Stimulated activated naive CD8-positive, alpha-beta T cell treated with anti-CD3 and anti-CD28 coated beads, Interleukin-15, amount 100 ng/mL, for 72 hours (primary cell): ENCODE results near the gene UGT1A7.
"Not testable (repeated sequence)": the region's sequence is repeated elsewhere in the genome, so short reads cannot be mapped to it uniquely, and the experiment has no call there.

Source experiments
- ATAC-seq: fragments of 150-1000 bp; cut with Tn5 transposase; 2 replicates; pipeline ENCODE4 v1.10.0; 2021; ENCODE audit warnings: mild to moderate bottlenecking, moderate library complexity
- DNase-seq, 2 donors: peaks; one replicate each; pipeline ENCODE4 v3.0.0; 2021 to 2022
- H3K27ac Mint-ChIP-seq, 2 donors: one replicate each; pipeline ENCODE4 v1.8.0; 2022; ENCODE audit warnings: mild to moderate bottlenecking in 2 of 2, mixed read lengths in 2 of 2, moderate library complexity in 2 of 2
- H3K27me3 Mint-ChIP-seq: one replicate; pipeline ENCODE4 v1.8.0; 2022; ENCODE audit warnings: mixed read lengths
- H3K4me1 Mint-ChIP-seq: one replicate; pipeline ENCODE4 v1.8.0; 2022; ENCODE audit warnings: mild to moderate bottlenecking, mixed read lengths
- H3K4me3 Mint-ChIP-seq, 2 donors: one replicate each; pipeline ENCODE4 v1.8.0; 2022; ENCODE audit warnings: mild to moderate bottlenecking in 2 of 2, mixed read lengths in 2 of 2, moderate library complexity in 1 of 2
- H3K9me3 Mint-ChIP-seq, 2 donors: one replicate each; pipeline ENCODE4 v1.8.0; 2022; ENCODE audit warnings: mixed read lengths in 2 of 2

Gene UGT1A7

DNA sequence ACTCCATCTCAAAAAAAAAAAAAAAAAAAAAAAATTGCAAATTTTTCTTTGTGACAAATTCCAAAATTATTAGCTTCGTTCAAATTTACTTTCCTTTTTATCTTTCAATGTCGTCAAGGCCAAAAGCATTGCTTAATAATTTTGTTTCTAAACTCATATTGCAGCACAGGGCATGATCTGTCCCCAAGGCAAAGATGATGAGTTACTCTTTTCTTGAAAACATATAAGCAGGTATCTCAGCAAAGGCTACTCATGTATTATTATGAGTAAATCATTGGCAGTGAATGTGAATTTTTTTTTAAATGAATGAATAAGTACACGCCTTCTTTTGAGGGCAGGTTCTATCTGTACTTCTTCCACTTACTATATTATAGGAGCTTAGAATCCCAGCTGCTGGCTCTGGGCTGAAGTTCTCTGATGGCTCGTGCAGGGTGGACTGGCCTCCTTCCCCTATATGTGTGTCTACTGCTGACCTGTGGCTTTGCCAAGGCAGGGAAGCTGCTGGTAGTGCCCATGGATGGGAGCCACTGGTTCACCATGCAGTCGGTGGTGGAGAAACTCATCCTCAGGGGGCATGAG, at the start of gene UGT1A7:
TSS of gene UGT1A7 (plus strand) at position 381 of the 579 bp plus-strand sequence. CDS start at position 418, 37 bp downstream.
- no peak within 1 kb of the TSS for H3K27ac Mint-ChIP-seq
- DNase-seq = no peak
- H3K27me3 Mint-ChIP-seq = peaks cover 6% of the 10 kb centered on the region
- no peak for ATAC-seq
- no peaks in the 10 kb centered on the region for H3K9me3 Mint-ChIP-seq
- H3K4me3 Mint-ChIP-seq = no peak within 1 kb of the TSS
- no peaks in the 10 kb centered on the region for H3K4me1 Mint-ChIP-seq

DNA sequence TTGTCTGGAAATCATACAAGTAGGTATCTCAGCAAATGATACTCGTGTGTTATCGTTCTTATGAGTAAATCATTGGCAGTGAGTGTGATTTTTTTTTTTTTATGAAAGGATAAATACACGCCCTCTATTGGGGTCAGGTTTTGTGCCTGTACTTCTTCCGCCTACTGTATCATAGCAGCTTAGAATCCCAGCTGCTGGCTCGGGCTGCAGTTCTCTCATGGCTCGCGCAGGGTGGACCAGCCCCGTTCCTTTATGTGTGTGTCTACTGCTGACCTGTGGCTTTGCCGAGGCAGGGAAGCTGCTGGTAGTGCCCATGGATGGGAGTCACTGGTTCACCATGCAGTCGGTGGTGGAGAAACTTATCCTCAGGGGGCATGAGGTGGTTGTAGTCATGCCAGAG, 45.4 kb upstream of the UGT1A7 start, which contains the start of gene UGT1A10:
TSS of gene UGT1A10 (plus strand) at position 143 of the 400 bp plus-strand sequence. CDS start at position 218, 75 bp downstream.
- H3K4me1 Mint-ChIP-seq, H3K9me3 Mint-ChIP-seq, DNase-seq, H3K27ac Mint-ChIP-seq, H3K4me3 Mint-ChIP-seq, ATAC-seq: not testable (repeated sequence)
- H3K27me3 Mint-ChIP-seq = peaks cover 10% of the 10 kb centered on the region

DNA sequence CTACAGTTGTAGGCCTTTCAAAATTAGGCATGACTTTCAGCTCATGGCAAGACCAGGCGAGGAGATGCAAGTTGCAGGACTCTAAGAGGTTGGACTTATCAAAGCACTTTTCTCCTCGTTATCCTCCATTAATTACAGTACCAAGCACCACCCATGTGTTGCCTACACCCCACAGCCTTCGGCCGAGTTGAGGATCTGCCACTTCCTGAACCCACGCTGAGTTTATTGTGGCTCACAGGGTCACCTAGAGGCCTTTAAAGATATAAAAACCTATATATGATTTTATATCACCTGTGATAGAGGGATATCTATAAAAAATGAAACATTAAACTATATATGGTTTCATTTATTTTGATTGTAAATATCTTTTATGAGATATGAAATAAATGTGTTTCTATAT, 42.9 kb upstream of the UGT1A7 start:
- no peak for DNase-seq
- Mint-ChIP-seq H3K9me3 (no peaks in the 10 kb centered on the region), H3K4me3 (no peak overlapping the region), H3K27me3 (peaks cover 10% of the 10 kb centered on the region), H3K4me1 (peaks cover 8% of the 10 kb centered on the region), H3K27ac (no peak overlapping the region)
- ATAC-seq = no peak

DNA sequence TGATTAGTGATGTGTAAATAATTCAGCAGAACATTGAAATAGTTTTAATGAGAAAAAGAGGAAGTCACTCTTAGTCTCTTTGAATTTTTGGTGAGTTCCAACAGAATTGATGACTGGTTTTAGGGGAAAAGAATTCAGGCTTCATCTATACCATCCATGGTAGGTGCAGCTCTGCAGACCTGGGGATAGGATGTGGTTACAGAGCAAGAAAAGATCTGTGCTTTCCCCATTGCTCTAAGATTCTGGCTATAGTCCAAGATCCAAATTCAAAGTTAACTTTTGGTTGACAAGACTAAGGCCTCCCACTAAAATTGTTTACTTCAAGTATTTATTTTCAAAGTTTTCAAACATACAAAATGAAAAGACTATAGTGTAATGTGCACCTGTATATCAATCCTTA, 41.8 kb upstream of the UGT1A7 start:
- Mint-ChIP-seq H3K4me3 (no peak overlapping the region), H3K27ac (no peak overlapping the region), H3K4me1 (peaks cover 8% of the 10 kb centered on the region), H3K9me3 (peaks cover 0 to 7% of the 10 kb centered on the region in 2 donors), H3K27me3 (peaks cover 10% of the 10 kb centered on the region)
- ATAC-seq (no peak), DNase-seq (no peak)

DNA sequence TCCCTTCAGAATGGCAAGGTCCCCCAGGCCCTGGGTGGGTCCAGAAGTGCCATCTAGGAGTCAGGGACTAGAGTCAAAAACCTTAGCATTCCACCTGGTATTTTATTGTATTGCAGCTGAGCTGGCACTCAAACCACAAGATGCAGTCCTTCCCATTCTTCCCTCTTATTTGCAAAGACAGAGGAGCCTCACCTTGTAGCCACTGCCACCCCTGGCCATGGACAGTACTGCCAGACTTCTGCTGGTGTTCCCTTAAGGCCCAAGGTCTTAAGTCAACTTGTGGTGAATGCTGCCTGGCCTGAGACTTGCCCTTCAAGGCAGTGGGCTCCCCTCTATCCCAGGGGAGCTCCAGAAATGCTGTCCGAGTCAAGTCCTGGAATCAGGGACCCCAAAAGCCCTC, 38.6 kb upstream of the UGT1A7 start:
- Mint-ChIP-seq H3K27me3 (no peaks in the 10 kb centered on the region), H3K4me1 (peaks cover 8% of the 10 kb centered on the region), H3K27ac (no peak overlapping the region), H3K9me3 (peaks cover 12 to 25% of the 10 kb centered on the region in 2 donors), H3K4me3 (no peak overlapping the region)
- ATAC-seq (no peak), DNase-seq (no peak)

DNA sequence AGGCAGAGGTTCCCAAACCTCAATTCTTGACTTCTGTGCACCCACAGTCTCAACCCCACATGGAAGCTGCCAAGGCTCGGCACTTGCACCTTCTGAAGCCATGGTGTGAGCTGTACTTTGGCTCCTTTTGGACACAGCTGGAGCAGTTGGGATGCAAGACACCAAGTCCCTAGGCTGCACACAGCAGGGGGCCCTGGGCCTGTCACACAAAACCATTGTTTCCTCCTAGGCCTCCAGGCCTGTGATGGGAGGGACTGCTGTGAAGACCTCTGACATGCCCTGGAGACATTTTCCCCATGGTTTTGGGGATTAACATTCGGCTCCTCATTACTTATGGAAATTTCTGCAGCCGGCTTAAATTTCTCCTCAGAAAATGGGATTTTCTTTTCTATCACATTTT, 35.7 kb upstream of the UGT1A7 start:
- H3K9me3 Mint-ChIP-seq = peaks cover 12 to 25% of the 10 kb centered on the region in 2 donors
- not testable (repeated sequence) for DNase-seq, H3K27me3 Mint-ChIP-seq, H3K4me1 Mint-ChIP-seq, H3K4me3 Mint-ChIP-seq, ATAC-seq, H3K27ac Mint-ChIP-seq

DNA sequence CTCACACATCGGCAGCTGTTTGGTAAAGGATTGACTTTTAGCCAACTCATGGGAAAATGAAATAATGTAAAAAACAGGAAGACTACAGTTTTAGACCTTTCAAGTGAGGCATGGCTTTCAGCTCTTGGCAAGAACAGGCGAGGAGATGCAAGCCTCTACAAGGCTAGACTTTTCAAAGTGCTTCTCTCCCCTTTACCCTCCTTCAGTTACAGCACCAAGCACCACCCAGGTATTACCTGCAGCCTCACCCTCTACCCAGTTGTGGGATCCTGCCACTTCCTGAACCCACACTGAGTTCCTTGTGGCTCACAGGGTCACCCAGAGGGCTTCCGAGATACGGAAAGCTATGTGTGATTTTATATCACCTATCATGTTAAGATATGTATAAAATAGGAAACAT, 30.7 kb upstream of the UGT1A7 start:
- no peaks in the 10 kb centered on the region for H3K4me1 Mint-ChIP-seq
- peaks cover 15% of the 10 kb centered on the region for H3K27me3 Mint-ChIP-seq
- DNase-seq (no peak), ATAC-seq (no peak)
- peaks cover 12 to 18% of the 10 kb centered on the region in 2 donors for H3K9me3 Mint-ChIP-seq
- no peak overlapping the region for H3K27ac Mint-ChIP-seq
- H3K4me3 Mint-ChIP-seq = no peak overlapping the region

DNA sequence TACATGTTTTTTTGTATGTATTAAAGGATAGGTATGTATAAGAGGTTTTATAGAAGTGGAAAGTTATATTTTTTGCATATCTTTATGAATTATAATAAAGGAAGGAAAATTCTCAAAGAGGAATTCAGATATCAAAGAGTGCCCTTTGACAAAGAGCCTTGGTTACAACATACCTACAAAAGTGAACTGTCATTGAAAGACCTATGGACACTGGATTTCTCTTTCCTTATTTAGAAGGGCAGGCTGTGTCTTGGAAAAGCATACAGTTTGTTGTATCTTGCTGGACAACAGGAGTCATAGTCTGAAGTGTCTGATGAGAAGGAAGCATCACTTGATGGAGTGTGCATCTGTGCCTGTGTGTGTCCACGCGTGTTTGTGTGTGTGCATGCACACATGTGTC, 30.3 kb upstream of the UGT1A7 start:
- no peak for DNase-seq
- ATAC-seq = no peak
- H3K4me1 Mint-ChIP-seq = no peaks in the 10 kb centered on the region
- peaks cover 10 to 15% of the 10 kb centered on the region in 2 donors for H3K9me3 Mint-ChIP-seq
- no peak overlapping the region for H3K27ac Mint-ChIP-seq
- H3K27me3 Mint-ChIP-seq = peaks cover 15% of the 10 kb centered on the region
- no peak overlapping the region for H3K4me3 Mint-ChIP-seq

DNA sequence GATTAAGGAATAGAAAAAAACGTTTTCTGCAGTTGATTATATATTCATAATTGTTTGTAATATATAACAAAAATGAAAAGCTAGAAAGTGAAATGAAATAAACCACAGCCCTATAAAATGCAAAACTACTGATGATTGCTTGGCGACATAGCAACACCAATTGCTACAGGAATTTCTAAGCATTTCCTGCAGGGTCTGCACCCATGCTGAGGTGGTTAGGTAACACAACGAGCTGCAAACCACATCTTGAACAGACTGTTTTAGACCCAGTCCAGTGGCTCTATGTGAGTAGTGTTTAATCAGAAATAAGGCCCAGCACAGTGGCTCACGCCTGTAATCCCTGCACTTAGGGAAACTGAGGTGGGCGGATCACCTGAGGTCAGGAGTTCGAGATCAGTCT, 27.2 kb upstream of the UGT1A7 start:
- no peak overlapping the region for H3K4me3 Mint-ChIP-seq
- H3K4me1 Mint-ChIP-seq = no peaks in the 10 kb centered on the region
- H3K27me3 Mint-ChIP-seq = peaks cover 15% of the 10 kb centered on the region
- no peak overlapping the region for H3K27ac Mint-ChIP-seq
- ATAC-seq (no peak), DNase-seq (no peak)
- no peaks in the 10 kb centered on the region for H3K9me3 Mint-ChIP-seq

DNA sequence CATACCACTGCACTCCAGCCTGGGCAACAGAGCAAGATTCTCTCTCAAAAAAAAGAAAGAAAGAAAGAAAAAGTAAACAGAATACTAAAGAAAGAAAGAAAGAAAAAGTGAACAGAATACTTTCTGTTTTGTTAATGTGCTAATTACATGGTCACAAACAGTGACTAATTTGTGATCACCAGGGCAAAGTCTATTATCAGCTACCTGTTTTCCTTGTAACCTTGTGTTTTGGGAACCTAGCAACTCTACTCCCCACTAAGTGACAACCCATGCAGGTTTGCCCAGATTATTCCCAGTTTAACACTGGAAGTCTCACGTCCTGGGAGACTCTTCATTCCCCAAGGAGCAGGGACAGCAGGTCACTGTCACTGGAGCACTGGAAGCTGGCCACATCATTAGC, 26.7 kb upstream of the UGT1A7 start:
- H3K4me3 Mint-ChIP-seq = no peak overlapping the region
- H3K27me3 Mint-ChIP-seq = peaks cover 15% of the 10 kb centered on the region
- no peak for ATAC-seq
- no peak for DNase-seq
- no peak overlapping the region for H3K27ac Mint-ChIP-seq
- no peaks in the 10 kb centered on the region for H3K4me1 Mint-ChIP-seq
- no peaks in the 10 kb centered on the region for H3K9me3 Mint-ChIP-seq

DNA sequence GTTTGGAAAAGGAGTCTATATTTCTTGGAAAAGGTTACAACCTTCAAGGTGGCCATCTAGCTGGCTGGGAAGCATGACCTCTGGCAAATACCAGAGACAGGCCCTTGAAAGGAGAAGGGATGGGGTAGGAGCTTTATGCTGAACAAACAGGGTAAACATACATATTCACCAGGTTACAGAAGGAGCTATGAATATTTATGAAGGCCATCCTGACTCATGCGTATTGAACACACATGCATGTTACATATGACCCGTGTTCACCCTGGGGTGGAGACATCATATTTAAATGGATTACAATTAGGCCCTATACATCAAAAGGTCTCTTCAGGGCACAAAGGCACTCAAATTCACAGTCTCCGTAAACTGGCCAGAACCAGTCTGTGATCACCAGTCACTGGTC, 25.8 kb upstream of the UGT1A7 start:
- not testable (repeated sequence) for H3K9me3 Mint-ChIP-seq, ATAC-seq, H3K27ac Mint-ChIP-seq, H3K4me3 Mint-ChIP-seq, DNase-seq, H3K4me1 Mint-ChIP-seq
- peaks cover 15% of the 10 kb centered on the region for H3K27me3 Mint-ChIP-seq

DNA sequence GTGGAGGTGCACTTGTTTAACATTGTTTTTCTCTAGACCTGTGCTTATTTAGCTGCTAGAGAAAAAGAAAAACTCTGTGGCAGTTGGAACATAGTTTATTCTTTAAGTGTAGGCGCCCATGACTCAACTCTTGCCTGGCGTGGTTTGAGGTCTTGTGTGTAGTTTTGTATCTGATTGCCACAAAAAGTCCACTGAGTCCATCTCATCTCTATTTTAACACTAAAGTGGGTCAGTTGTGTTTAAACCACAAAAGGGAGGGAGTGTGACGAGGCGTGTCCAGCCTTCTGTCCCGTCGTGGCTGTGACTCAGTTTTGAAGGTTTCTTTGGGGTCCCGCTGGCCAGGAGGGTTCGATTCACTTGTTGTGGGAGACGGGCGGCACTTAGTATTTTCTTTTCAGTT, 25.3 kb upstream of the UGT1A7 start:
- H3K27me3 Mint-ChIP-seq = peaks cover 15% of the 10 kb centered on the region
- H3K27ac Mint-ChIP-seq = no peak overlapping the region
- no peaks in the 10 kb centered on the region for H3K4me1 Mint-ChIP-seq
- no peaks in the 10 kb centered on the region for H3K9me3 Mint-ChIP-seq
- H3K4me3 Mint-ChIP-seq = no peak overlapping the region
- no peak for ATAC-seq
- no peak for DNase-seq

DNA sequence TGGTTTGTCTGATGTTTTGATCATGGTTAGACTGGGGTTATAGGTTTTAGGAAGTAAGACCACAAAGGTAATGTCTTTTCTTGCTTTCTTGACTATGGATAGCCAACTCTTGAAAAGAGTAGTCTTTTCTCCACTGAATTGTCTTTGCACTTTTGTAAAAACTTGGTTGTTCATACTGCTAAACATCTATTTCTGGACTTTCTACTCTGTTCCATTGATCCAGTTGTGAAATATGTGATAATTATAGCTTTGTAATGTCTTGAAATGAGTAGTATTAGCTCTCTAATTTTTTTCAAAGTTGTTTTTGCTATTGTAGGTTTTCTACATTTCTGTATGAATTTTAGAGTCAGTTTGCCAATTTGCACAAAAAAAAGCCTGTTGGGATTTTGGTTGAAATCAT, 23.1 kb upstream of the UGT1A7 start:
- H3K27me3 Mint-ChIP-seq = peaks cover 6% of the 10 kb centered on the region
- H3K4me1 Mint-ChIP-seq = no peaks in the 10 kb centered on the region
- ATAC-seq (no peak), DNase-seq (no peak)
- H3K4me3 Mint-ChIP-seq = no peak overlapping the region
- no peak overlapping the region for H3K27ac Mint-ChIP-seq
- peaks cover 0 to 7% of the 10 kb centered on the region in 2 donors for H3K9me3 Mint-ChIP-seq

DNA sequence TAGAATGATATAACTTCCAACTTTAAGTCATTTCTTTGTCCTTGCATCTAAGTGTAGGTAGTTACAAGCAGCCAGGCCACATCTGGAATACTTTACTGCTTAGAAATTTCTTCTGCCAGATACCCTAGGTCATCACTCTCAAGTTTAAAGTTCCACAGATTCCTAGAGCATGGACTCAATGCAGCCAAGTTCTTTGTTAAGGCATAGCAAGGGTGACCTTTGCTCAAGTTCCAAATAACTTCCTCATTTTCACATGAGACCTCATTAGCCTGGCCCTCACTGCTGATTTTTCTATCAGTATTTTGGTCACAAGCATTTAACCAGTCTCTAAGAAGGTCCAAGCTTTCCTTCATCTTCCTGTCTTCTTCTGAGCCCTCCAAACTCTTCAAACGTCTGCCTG, 17.8 kb upstream of the UGT1A7 start:
- no peaks in the 10 kb centered on the region for H3K4me1 Mint-ChIP-seq
- no peak for DNase-seq
- ATAC-seq = no peak
- H3K27me3 Mint-ChIP-seq = peaks cover 10% of the 10 kb centered on the region
- H3K4me3 Mint-ChIP-seq = no peak overlapping the region
- peaks cover 7 to 9% of the 10 kb centered on the region in 2 donors for H3K9me3 Mint-ChIP-seq
- no peak overlapping the region for H3K27ac Mint-ChIP-seq

DNA sequence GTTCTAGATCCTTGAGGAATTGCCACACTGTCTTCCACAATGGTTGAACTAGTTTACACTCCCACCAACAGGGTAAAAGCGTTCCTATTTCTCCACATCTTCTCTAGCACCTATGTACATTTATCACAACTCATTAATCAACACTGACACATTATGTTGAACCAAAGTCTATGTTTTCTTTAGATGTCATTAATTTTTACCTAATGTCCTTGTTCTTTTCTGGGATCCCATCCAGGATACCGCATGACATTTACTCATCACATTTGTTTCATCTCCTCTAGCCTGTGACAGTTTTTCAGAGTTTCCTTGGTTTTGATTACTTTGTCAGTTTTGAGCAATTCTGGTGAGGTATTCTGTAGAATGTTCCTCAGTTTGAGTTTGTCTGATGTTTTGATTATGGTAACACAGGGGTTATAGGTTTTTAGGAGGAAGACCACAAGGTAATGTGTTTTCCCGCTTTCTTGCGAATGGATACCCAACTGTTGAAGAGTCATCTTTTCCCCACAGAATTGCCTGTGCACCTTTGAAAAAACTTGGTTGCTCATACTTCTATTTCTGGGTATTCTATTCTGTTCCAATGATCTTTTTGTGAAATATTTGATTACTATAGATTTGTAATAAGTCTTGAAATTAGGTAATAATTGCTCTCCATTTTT, 13.0 kb upstream of the UGT1A7 start:
- Mint-ChIP-seq H3K27me3 (peaks cover 39% of the 10 kb centered on the region), H3K9me3 (peaks cover 0 to 9% of the 10 kb centered on the region in 2 donors), H3K4me1 (no peaks in the 10 kb centered on the region), H3K4me3 (no peak overlapping the region), H3K27ac (no peak overlapping the region)
- ATAC-seq (no peak), DNase-seq (no peak)

DNA sequence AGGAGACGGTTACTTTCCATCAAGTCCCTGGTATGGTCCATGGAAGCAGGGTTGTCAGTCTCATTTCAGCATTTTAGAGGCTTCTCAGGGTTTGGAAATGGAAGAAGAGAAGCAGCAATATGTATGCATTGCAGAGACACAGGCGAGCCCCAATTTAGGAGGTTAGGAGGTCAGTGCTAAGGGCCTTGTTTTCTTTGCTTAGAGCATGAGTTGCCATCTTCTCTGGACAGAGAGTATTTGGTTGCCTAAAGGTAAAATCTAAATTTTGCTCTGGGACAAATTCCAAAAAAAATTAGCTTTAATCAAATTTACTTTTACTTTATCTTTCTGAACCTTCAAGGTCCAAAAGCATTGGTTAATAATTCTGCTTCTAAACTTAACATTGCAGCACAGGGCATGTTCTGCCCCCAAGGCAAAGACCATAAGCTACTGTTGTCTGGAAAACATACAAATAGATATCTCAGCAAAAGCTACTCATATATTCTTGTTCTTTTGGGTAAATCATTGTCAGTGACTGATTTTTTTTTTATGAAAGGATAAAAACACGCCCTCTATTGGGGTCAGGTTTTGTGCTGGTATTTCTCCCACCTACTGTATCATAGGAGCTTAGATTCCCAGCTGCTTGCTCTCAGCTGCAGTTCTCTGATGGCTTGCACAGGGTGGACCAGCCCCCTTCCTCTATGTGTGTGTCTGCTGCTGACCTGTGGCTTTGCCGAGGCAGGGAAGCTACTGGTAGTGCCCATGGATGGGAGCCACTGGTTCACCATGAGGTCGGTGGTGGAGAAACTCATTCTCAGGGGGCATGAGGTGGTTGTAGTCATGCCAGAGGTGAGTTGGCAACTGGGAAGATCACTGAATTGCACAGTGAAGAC, 10.2 kb upstream of the UGT1A7 start, which contains the start of gene UGT1A9:
TSS of gene UGT1A9 (plus strand) at position 609 of the 872 bp plus-strand sequence. CDS start at position 646, 37 bp downstream.
- Mint-ChIP-seq H3K9me3 (peaks cover 0 to 9% of the 10 kb centered on the region in 2 donors), H3K4me1 (no peaks in the 10 kb centered on the region), H3K27me3 (peaks cover 36% of the 10 kb centered on the region), H3K27ac (no peak within 1 kb of the TSS), H3K4me3 (no peak within 1 kb of the TSS)
- DNase-seq (no peak), ATAC-seq (no peak)
